ENCODE data around the gene RPS3.

Gene RPS3

DNA sequence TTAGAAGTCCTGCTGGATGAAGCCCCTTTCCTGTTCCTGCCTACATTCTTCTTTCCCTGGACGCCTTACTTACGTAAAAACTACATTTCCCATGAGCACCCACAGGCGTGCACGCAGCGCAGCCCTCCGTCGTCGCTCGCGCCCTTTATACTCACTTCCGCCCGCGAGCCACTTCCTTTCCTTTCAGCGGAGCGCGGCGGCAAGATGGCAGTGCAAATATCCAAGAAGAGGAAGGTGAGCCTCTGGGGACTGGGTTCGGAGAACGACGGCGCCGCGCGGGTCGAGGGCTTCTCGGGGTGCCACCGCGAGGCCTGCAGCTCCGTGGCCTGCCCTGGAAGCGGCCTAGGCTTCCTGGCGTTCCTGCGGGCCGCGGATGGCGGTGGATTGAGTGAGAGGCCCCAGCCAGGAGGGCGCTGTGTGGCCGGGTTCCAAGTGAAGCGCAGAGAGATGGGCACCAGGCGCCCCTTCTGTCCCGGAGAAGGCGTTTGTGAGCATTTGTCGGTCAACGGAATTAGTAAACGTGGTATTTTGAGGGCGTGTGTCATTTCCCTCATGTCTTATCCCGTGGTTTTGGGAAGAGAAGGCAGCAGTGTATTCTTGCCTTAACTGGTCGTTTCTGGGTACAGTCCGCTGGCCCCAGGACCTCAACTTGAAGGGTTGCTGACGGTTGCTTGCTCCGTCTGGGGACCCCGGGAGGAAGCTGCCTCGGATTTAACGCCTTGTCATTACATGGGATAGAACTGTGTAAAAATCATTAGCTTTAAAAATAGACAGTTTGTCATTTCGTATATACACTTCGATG, at the start of gene RPS3:
Gene RPS3 (plus strand): TSS at position 175 of the 802 bp plus-strand sequence. CDS start 30 bp downstream, at position 205.
- ChIA-PET CTCF (interaction anchor here (1.2 to 3.9 kb wide), 6 partner anchors 9 to 120 kb away, joined by 4 to 17 read pairs (median 6); no protein-coding TSS in a partner anchor), POLR2A (interaction anchor here (0.5 to 2.1 kb wide), 5 partner anchors 12 to 163 kb away, joined by 3 to 7 read pairs (median 3); partner anchors contain the start of genes GDPD5 and SERPINH1)
- TF ChIP-seq, protein P1, sequence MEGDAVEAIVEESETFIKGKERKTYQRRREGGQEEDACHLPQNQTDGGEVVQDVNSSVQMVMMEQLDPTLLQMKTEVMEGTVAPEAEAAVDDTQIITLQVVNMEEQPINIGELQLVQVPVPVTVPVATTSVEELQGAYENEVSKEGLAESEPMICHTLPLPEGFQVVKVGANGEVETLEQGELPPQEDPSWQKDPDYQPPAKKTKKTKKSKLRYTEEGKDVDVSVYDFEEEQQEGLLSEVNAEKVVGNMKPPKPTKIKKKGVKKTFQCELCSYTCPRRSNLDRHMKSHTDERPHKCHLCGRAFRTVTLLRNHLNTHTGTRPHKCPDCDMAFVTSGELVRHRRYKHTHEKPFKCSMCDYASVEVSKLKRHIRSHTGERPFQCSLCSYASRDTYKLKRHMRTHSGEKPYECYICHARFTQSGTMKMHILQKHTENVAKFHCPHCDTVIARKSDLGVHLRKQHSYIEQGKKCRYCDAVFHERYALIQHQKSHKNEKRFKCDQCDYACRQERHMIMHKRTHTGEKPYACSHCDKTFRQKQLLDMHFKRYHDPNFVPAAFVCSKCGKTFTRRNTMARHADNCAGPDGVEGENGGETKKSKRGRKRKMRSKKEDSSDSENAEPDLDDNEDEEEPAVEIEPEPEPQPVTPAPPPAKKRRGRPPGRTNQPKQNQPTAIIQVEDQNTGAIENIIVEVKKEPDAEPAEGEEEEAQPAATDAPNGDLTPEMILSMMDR (IDR thresholded peaks at IDR 0.05; ENCODE audit: control extremely low read depth, extremely low read depth, low read depth, missing control alignments), result peak; percentile 13

DNA sequence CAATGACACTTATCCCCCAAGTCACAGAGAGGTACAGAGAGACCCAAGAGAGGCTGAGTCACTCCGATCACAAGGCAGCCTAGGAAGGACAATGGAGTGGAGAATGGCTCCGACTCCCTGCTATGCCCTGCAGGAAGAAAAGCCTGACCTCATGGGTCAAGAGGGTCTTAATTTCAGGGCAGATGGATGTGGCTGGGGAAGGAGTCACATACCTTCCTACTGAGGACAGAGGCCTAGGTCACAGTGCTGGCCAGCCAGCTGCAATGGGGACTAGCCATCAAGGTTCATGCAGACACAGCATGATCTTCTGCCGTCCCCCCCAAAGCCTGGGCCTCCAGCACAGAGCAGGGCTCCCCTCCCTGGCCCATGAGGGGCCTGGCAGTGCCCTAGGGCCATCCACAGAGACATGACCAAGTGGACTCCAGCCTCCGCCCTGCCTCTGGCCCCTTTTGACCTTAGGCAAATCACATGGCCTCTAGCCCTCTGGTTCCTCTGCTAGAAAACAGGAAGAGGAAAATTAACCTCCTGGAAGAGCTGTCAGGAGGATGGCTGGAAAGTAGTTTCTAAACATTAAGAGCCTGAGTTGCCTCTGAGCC, 49.7 kb upstream of the RPS3 start:
- no peak for DNase-seq (ENCODE audit: extremely low spot score)
- TF ChIP-seq, protein P1 (IDR thresholded peaks at IDR 0.05; ENCODE audit: control extremely low read depth, extremely low read depth, low read depth, missing control alignments), result no peak
- POLR2A ChIA-PET, result no interaction called here
- CTCF ChIA-PET, result interaction anchor here (1.4 to 2.2 kb wide), 3 partner anchors 9 to 145 kb away, joined by 4 to 5 read pairs (median 5); no protein-coding TSS in a partner anchor

More for the DNA sequence above, at the start of gene RPS3:
- peak; percentile 93 for DNase-seq (ENCODE audit: extremely low spot score)

DNA sequence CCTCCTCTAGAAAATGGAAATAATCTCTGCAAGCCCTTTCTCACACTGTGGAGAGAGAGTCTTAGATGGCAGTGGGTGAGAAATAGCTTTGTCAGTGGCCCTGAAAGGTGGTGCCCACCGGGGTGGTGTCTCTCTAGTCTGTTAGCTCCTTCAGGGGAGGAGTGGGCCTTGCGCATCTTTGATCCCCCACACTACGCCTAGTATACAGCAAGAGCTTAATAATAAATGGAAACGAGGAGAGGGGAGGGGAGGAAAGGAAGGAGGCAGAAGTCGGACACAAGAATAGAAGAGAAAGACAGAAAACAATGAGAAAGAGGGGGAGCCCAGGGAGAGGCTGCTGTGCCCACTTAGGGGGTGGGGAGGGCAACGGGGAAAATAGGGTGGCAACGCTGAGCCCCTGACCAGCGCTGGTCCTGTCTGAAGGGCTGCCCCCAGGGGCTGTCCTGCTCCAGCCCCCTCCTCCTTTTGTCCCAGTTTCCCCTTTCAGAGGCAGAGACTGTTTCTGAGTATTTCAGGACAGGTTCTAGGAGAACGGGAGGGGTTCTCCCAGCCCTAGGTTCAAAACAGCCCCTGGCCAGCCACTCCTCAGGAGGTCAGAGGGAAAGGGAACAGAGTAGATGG, 49.1 kb upstream of the RPS3 start:
- CTCF ChIA-PET, result interaction anchor here (1.4 to 2.2 kb wide), 3 partner anchors 10 to 145 kb away, joined by 4 to 5 read pairs (median 5); no protein-coding TSS in a partner anchor
- no peak for DNase-seq (ENCODE audit: extremely low spot score)
- TF ChIP-seq, protein P1 (IDR thresholded peaks at IDR 0.05; ENCODE audit: control extremely low read depth, extremely low read depth, low read depth, missing control alignments), result no peak
- POLR2A ChIA-PET, result no interaction called here

DNA sequence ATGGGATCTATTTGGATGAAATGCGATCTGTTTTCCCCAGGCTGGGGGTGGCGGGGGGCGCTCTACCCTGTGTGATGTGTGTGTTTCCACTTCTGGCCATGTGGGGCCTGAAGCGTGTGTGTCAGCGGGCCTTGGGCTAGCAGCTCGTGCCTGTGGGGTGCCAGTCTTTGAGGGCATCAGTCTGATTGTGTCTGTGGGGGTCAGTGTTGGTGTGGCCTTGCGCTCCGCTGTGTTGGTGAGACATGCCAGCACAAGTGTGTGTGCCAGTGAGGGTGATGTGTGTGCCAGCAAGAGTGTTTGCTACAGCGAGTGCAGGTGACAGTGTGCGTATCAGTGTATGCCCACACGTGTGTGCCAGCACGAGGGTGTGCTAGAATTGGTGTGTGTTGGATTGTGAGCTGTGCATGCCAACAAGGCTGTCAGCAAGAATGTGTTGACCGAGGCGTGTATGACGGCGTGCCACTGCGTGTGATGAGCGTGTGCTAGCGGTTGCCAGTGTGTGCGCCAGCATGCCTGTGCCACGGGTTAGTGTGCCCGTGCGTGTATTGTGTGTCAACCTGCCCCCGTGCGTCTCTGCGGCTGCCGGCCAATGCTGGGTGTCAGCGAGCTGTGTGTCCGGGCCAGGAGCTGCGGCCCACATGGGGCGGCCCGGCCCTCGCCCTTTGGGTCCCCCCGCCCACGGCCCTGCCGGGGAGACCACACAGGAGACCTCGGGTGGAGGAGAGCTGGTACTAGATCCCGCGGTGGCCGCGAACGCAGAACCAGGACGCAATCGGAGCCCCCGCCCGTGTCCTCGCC, 48.4 kb upstream of the RPS3 start:
- POLR2A ChIA-PET, result no interaction called here
- DNase-seq (ENCODE audit: extremely low spot score), result peak; percentile 40
- CTCF ChIA-PET, result interaction anchor here (1.7 to 2.2 kb wide), 2 partner anchors 10 to 21 kb away, joined by 5 read pairs; no protein-coding TSS in a partner anchor
- TF ChIP-seq, protein P1 (IDR thresholded peaks at IDR 0.05; ENCODE audit: control extremely low read depth, extremely low read depth, low read depth, missing control alignments), result no peak

DNA sequence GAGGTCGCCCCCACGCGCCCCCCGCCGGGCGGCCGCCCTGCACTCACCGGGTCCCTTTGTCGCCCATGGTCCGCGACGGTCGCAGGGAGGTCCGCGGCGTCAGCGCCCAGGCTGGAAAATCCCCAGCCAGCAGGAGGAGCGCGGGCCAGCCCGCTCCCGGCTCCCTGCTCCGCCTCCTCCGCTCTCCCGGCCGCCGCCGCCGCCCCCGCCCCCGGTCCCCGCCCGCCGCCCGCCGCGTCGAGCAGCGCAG, 47.9 kb upstream of the RPS3 start, which contains the start of gene ARRB1:
Gene ARRB1 (minus strand): TSS at position 121 of the 250 bp plus-strand sequence. CDS start 54 bp downstream, at position 67.
- TF ChIP-seq, protein P1 (IDR thresholded peaks at IDR 0.05; ENCODE audit: control extremely low read depth, extremely low read depth, low read depth, missing control alignments), result no peak
- peak; percentile 60 for DNase-seq (ENCODE audit: extremely low spot score)
- ChIA-PET POLR2A (no interaction called here), CTCF (interaction anchor here (2.2 kb wide), 1 partner anchor 11 kb away, joined by 5 read pairs; no protein-coding TSS in a partner anchor)
